ENCODE measurements around the gene PEX11A. TPM values are rescaled to one million over a fixed set of nuclear protein-coding genes. Genes with fewer than 3 reads are reported as not detected.

Gene PEX11A
- total RNA-seq, 1 donor from 2014 or later: 1.6 TPM

- Mint-ChIP-seq H3K27ac (no peak overlapping the region), H3K4me3 (no peak overlapping the region), H3K36me3 (ENCODE audit: low read depth) (no peaks in the 10 kb centered on the region), H3K27me3 (peaks cover 6% of the 10 kb centered on the region), H3K9me3 (no peaks in the 10 kb centered on the region), H3K4me1 (no peaks in the 10 kb centered on the region)
- intact Hi-C loops (cut with micrococcal nuclease): no loop called here
- no peak for DNase-seq
These were observed 20.6 kb downstream of the PEX11A start for GRCh38 chr15:89669941-89670340.

GRCh38 chr15:89669309-89669865 is 21.2 kb downstream of the PEX11A start:
- Mint-ChIP-seq H3K9me3 (no peaks in the 10 kb centered on the region), H3K36me3 (ENCODE audit: low read depth) (no peaks in the 10 kb centered on the region), H3K4me1 (no peaks in the 10 kb centered on the region), H3K27me3 (peaks cover 11% of the 10 kb centered on the region), H3K27ac (no peak overlapping the region), H3K4me3 (no peak overlapping the region)
- intact Hi-C loops (cut with micrococcal nuclease): no loop called here
- no peak for DNase-seq

GRCh38 chr15:89668171-89668570 is 22.4 kb downstream of the PEX11A start:
- H3K27ac Mint-ChIP-seq: no peak overlapping the region
- peaks cover 13% of the 10 kb centered on the region for H3K27me3 Mint-ChIP-seq
- intact Hi-C loops (cut with micrococcal nuclease): no loop called here
- H3K36me3 Mint-ChIP-seq (ENCODE audit: low read depth): no peaks in the 10 kb centered on the region
- H3K4me3 Mint-ChIP-seq: no peak overlapping the region
- DNase-seq: no peak
- H3K9me3 Mint-ChIP-seq: no peaks in the 10 kb centered on the region
- H3K4me1 Mint-ChIP-seq: no peaks in the 10 kb centered on the region

DNA sequence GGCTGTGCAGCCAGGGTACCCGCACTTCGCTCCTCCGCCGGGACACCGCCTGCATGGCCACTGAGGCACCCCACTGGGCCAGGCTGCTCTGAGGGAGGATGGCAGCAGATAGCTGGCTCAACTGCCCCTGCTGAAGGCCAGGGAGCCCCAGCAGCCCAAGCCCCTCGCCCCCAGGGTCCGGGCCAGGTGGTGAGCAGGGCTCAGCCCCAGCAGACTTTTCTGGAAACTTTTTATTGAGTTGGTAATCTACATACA is 22.9 kb downstream of the PEX11A start:
- Mint-ChIP-seq H3K4me3 (no peak overlapping the region), H3K9me3 (no peaks in the 10 kb centered on the region), H3K4me1 (no peaks in the 10 kb centered on the region), H3K27me3 (peaks cover 15% of the 10 kb centered on the region), H3K36me3 (ENCODE audit: low read depth) (no peaks in the 10 kb centered on the region), H3K27ac (no peak overlapping the region)
- intact Hi-C loops (cut with micrococcal nuclease): no loop called here
- DNase-seq: no peak

- no peaks in the 10 kb centered on the region for H3K9me3 Mint-ChIP-seq
- no peaks in the 10 kb centered on the region for H3K36me3 Mint-ChIP-seq (ENCODE audit: low read depth)
- DNase-seq: no peak
- no peak overlapping the region for H3K27ac Mint-ChIP-seq
- intact Hi-C loops (cut with micrococcal nuclease): no loop called here
- H3K4me3 Mint-ChIP-seq: no peak overlapping the region
- no peaks in the 10 kb centered on the region for H3K4me1 Mint-ChIP-seq
- H3K27me3 Mint-ChIP-seq: peaks cover 19% of the 10 kb centered on the region
These were observed 23.5 kb downstream of the PEX11A start for GRCh38 chr15:89666858-89667705.

DNA sequence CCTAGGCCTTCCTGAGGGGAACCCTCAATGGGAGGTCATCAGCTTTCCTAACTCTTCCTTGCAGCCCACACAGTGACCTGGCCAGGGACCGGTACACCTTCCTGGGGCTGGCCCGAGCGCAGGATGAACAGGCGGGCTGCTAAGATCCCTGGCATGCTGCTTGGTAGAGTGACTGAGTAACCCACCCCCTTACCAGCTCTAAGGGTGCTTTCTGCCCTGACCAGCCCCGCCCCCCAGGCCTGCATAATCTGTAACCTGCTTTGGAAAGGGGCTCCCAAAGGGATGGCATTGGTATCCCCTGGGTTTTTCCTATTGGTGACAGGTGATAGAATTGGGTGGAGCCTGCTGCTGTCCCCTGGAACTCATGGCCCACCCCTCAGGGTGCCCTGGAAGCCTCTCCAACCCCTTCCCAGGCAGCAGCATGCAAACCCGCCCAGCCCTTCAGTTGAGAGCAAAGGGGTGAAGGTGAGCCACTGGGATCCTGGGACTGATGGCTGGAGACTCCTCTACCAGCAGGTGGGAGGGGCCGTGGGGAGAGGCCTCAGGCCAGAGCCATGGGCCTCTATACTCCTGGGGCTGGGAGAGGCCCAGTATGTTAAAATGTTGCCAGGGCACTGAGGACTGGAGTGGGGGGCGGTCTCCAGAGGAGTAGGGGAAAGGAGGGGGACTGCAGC is 24.2 kb downstream of the PEX11A start:
- H3K4me3 Mint-ChIP-seq: peak overlapping the region; percentile 10
- intact Hi-C loops (cut with micrococcal nuclease): no loop called here
- H3K27ac Mint-ChIP-seq: no peak overlapping the region
- DNase-seq: no peak
- H3K9me3 Mint-ChIP-seq: no peaks in the 10 kb centered on the region
- no peaks in the 10 kb centered on the region for H3K36me3 Mint-ChIP-seq (ENCODE audit: low read depth)
- no peaks in the 10 kb centered on the region for H3K4me1 Mint-ChIP-seq
- H3K27me3 Mint-ChIP-seq: peaks cover 19% of the 10 kb centered on the region

- H3K27me3 Mint-ChIP-seq: peaks cover 24% of the 10 kb centered on the region
- peak overlapping the region; percentile 10 for H3K4me3 Mint-ChIP-seq
- no peaks in the 10 kb centered on the region for H3K4me1 Mint-ChIP-seq
- intact Hi-C loops (cut with micrococcal nuclease): no loop called here
- peak; percentile 71 for DNase-seq
- no peaks in the 10 kb centered on the region for H3K36me3 Mint-ChIP-seq (ENCODE audit: low read depth)
- no peak overlapping the region for H3K27ac Mint-ChIP-seq
- no peaks in the 10 kb centered on the region for H3K9me3 Mint-ChIP-seq
These were observed 24.9 kb downstream of the PEX11A start for GRCh38 chr15:89665449-89666181.

DNA sequence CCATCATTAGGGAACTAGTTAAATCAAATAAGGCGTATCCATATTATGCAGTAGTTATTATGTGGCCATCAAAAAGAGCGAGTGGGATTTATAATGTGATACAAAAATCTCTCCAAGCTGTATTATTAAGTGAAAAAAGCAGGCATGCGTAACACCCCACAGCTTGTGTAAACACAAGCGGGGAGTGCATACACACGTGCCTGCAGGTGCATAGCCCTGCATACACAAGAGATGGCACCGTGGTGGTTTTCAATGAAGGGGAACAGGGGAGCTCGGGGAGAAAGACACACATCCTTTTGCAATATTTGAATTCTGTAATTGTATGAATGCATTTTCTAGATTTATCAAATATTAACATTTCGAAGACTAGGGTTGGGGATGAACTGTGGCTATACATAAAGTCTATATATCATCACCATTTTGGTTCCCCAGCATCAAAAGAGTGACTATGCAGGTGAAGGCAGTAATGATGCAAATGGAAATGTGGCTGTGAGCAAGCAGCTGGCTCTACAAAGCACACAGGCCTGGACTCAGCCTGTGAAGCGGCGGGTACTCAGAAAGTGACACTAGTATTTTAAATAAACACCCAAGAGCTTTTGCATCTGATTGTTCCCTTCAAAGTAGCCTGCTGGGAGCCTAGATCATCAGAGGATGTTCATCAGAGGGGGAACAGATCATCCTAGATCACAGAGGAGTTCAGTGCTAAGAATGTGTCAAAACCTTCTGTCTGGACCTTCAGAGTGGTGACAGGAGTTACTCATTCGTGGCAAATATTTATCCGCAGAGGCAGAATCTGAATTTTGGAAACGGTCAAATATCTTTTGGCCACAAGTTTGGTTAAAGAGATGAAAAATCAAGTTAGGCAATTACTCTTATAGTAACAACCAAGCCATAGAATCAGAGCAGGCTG is 25.9 kb downstream of the PEX11A start:
- intact Hi-C loops (cut with micrococcal nuclease): no loop called here
- Mint-ChIP-seq H3K4me1 (no peaks in the 10 kb centered on the region), H3K4me3 (peak overlapping the region; percentile 69), H3K27ac (no peak overlapping the region), H3K9me3 (no peaks in the 10 kb centered on the region), H3K27me3 (peaks cover 29% of the 10 kb centered on the region), H3K36me3 (ENCODE audit: low read depth) (no peaks in the 10 kb centered on the region)
- no peak for DNase-seq

GRCh38 chr15:89662893-89663626 is 27.5 kb downstream of the PEX11A start:
- H3K27me3 Mint-ChIP-seq: peaks cover 39% of the 10 kb centered on the region
- intact Hi-C loops (cut with micrococcal nuclease): no loop called here
- H3K36me3 Mint-ChIP-seq (ENCODE audit: low read depth): no peaks in the 10 kb centered on the region
- H3K27ac Mint-ChIP-seq: no peak overlapping the region
- peaks cover 2% of the 10 kb centered on the region for H3K4me1 Mint-ChIP-seq
- H3K9me3 Mint-ChIP-seq: no peaks in the 10 kb centered on the region
- H3K4me3 Mint-ChIP-seq: no peak overlapping the region
- DNase-seq: no peak

GRCh38 chr15:89660556-89660955 is 30.0 kb downstream of the PEX11A start:
- Mint-ChIP-seq H3K27me3 (peaks cover 52% of the 10 kb centered on the region), H3K27ac (no peak overlapping the region), H3K9me3 (no peaks in the 10 kb centered on the region), H3K4me1 (peaks cover 7% of the 10 kb centered on the region), H3K4me3 (no peak overlapping the region), H3K36me3 (ENCODE audit: low read depth) (no peaks in the 10 kb centered on the region)
- no peak for DNase-seq
- intact Hi-C loops (cut with micrococcal nuclease): no loop called here

- intact Hi-C loops (cut with micrococcal nuclease): no loop called here
- no peak overlapping the region for H3K4me3 Mint-ChIP-seq
- no peak overlapping the region for H3K27ac Mint-ChIP-seq
- H3K9me3 Mint-ChIP-seq: no peaks in the 10 kb centered on the region
- H3K4me1 Mint-ChIP-seq: peaks cover 14% of the 10 kb centered on the region
- H3K27me3 Mint-ChIP-seq: peaks cover 51% of the 10 kb centered on the region
- no peak for DNase-seq
- H3K36me3 Mint-ChIP-seq (ENCODE audit: low read depth): peaks cover 1% of the 10 kb centered on the region
These were observed 31.3 kb downstream of the PEX11A start for GRCh38 chr15:89659295-89659694.

GRCh38 chr15:89657686-89658200 is 32.8 kb downstream of the PEX11A start:
- H3K27ac Mint-ChIP-seq: no peak overlapping the region
- peaks cover 15% of the 10 kb centered on the region for H3K4me1 Mint-ChIP-seq
- H3K4me3 Mint-ChIP-seq: no peak overlapping the region
- intact Hi-C loops (cut with micrococcal nuclease): no loop called here
- DNase-seq: no peak
- H3K27me3 Mint-ChIP-seq: peaks cover 58% of the 10 kb centered on the region
- peaks cover 2% of the 10 kb centered on the region for H3K36me3 Mint-ChIP-seq (ENCODE audit: low read depth)
- no peaks in the 10 kb centered on the region for H3K9me3 Mint-ChIP-seq

All from activated CD4-positive, alpha-beta T cell treated with anti-CD3 and anti-CD28 coated beads, Interleukin-2, amount 10 ng/mL, durations not matched to agents 24 days and 14 days (primary cell).